Heart left ventricle (tissue), 13 donors: ENCODE results near the gene NDEL1.

ENCODE experiments used
- POLR2A ChIP-seq, 2 donors: fragments of 450-650 bp; IDR thresholded peaks; one replicate each; pipeline ENCODE4 v1.6.1; 2017; ENCODE audit warnings: antibody characterized with exemption in 2 of 2, mild to moderate bottlenecking in 2 of 2, moderate library complexity in 2 of 2
- TF ChIP-seq, protein P1 (sequence below), 12 donors: fragments of 200-600 bp; sonication (generic) in 4 of 12; IDR thresholded peaks; one replicate each; pipeline versions ENCODE4 v1.5.0 to v1.8.0; 2018 to 2022; ENCODE audit warnings: antibody characterized with exemption in 12 of 12, mild to moderate bottlenecking in 5 of 12
- donor health status: ischemic (EF 13 %, LVEDD 7.1; RV severe dilation, severe dysfunction).
- donor health status: DM: no; HTN: yes; CAD: no.
- donor health status: DM: no; HTN: no; CAD: no.
- donor health status: ischemic (EF 25% LVEDD 6.9; RV normal size, moderate dysfunction).
- donor health status: ischemic (EF 25% LVEDD 5.7; RV mildly dilated, moderate dysfunction).
- donor health status: ischemic (EF 35%, LVEDD 5.7; RV mildly dilated, moderate dysfunction).
- donor health status: nonischemic (EF 11% LVEDD 7.7; RV severe dilation, severe dysfunction).
- donor health status: DM: yes; HTN: yes; CAD: no.
- donor health status: PGD.
- donor health status: ischemic (EF 29% LVEDD 5.4; RV normal size, mild dysfunction).
- donor health status: nonischemic (EF 23%, LVEDD 6.1; RV moderate dilation, normal function).

GRCh38 chr17:8406174-8406573, 29.5 kb upstream of the NDEL1 start:
- TF ChIP-seq, protein P1, sequence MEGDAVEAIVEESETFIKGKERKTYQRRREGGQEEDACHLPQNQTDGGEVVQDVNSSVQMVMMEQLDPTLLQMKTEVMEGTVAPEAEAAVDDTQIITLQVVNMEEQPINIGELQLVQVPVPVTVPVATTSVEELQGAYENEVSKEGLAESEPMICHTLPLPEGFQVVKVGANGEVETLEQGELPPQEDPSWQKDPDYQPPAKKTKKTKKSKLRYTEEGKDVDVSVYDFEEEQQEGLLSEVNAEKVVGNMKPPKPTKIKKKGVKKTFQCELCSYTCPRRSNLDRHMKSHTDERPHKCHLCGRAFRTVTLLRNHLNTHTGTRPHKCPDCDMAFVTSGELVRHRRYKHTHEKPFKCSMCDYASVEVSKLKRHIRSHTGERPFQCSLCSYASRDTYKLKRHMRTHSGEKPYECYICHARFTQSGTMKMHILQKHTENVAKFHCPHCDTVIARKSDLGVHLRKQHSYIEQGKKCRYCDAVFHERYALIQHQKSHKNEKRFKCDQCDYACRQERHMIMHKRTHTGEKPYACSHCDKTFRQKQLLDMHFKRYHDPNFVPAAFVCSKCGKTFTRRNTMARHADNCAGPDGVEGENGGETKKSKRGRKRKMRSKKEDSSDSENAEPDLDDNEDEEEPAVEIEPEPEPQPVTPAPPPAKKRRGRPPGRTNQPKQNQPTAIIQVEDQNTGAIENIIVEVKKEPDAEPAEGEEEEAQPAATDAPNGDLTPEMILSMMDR (IDR thresholded peaks at IDR 0.05): no peak
- TF ChIP-seq POLR2A (IDR thresholded peaks at IDR 0.05): no peak
